ENCODE measurements around the gene DBH. TPM values are rescaled to one million over a fixed set of nuclear protein-coding genes. Genes with fewer than 3 reads are reported as not detected.

DBH gene
- total and polyA plus RNA-seq, 2 donors from 2014 or later = 0.39 TPM; not detected in 1

DNA sequence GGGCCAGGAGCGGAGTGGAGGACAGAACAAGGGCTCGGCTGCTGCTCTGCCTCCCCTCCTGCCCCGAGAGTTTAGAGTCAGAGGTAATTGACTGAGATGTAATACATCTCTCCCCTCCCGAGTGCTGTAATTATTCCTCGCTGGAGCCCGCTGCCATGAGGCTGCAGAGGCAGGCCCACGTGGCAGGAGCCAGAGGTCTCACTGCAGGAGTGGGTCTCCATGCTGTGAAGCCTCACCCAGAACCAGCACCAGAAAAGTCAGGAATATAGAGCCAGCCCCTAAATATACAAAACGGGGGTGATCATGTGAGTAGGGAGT lies 29.5 kb upstream of the DBH start:
- no peak for FAIRE-seq
- H3K27me3 ChIP-seq (ENCODE audit: control insufficient read depth, insufficient read depth, low read length) = peaks cover 2% of the 10 kb centered on the region

DNA sequence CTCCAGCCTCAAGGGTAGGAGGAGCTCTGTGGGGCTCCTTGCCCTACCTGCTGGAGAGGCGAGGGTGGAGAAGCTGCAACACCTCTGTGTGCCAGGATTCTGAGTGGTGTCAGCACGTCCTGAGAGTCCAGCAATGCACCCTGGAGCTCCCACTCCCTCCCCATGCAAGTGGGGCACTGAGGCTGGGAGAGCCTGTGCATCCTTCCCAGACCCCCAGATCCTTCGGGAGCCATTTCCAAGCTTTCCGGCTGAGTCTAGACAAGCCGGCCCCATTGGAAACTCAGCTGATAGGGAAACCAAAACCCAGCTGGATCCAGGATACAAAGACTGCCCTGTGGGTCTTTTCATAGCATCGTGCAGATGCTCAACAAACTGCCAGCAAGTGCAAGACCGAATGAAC lies 28.8 kb upstream of the DBH start:
- Histone ChIP-seq H3K4me3 (ENCODE audit: low read length in 3 of 3) (no peak overlapping the region), H3K4me1 (ENCODE audit: control insufficient read depth in 2 of 3, insufficient read depth in 2 of 3, low read depth in 1 of 3, low read length in 3 of 3) (no peaks in the 10 kb centered on the region), H3K9ac (ENCODE audit: low read length in 3 of 3) (no peak overlapping the region), H3K27me3 (ENCODE audit: control insufficient read depth, insufficient read depth, low read length) (peaks cover 2% of the 10 kb centered on the region), H3K36me3 (ENCODE audit: control insufficient read depth in 2 of 3, insufficient read depth in 3 of 3, low read length in 3 of 3) (no peaks in the 10 kb centered on the region), H3K27ac (ENCODE audit: low read depth in 2 of 2, low read length in 2 of 2) (no peak overlapping the region), H3K9me3 (ENCODE audit: control insufficient read depth in 2 of 3, insufficient read depth in 1 of 3, low read length in 3 of 3) (no peaks in the 10 kb centered on the region)
- TF ChIP-seq, protein P1, sequence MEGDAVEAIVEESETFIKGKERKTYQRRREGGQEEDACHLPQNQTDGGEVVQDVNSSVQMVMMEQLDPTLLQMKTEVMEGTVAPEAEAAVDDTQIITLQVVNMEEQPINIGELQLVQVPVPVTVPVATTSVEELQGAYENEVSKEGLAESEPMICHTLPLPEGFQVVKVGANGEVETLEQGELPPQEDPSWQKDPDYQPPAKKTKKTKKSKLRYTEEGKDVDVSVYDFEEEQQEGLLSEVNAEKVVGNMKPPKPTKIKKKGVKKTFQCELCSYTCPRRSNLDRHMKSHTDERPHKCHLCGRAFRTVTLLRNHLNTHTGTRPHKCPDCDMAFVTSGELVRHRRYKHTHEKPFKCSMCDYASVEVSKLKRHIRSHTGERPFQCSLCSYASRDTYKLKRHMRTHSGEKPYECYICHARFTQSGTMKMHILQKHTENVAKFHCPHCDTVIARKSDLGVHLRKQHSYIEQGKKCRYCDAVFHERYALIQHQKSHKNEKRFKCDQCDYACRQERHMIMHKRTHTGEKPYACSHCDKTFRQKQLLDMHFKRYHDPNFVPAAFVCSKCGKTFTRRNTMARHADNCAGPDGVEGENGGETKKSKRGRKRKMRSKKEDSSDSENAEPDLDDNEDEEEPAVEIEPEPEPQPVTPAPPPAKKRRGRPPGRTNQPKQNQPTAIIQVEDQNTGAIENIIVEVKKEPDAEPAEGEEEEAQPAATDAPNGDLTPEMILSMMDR (IDR thresholded peaks at IDR 0.05; ENCODE audit: borderline replicate concordance, extremely low read depth, insufficient read depth) = no peak
- FAIRE-seq = no peak
- intact Hi-C loops (cut with DNase I) = no loop called here
- DNase-seq = no peak

More for the DNA sequence above, 29.5 kb upstream of the DBH start:
- Histone ChIP-seq H3K4me3 (ENCODE audit: low read length in 3 of 3) (no peak overlapping the region), H3K4me1 (ENCODE audit: control insufficient read depth in 2 of 3, insufficient read depth in 2 of 3, low read depth in 1 of 3, low read length in 3 of 3) (no peaks in the 10 kb centered on the region), H3K9ac (ENCODE audit: low read length in 3 of 3) (no peak overlapping the region), H3K9me3 (ENCODE audit: control insufficient read depth in 2 of 3, insufficient read depth in 1 of 3, low read length in 3 of 3) (no peaks in the 10 kb centered on the region), H3K36me3 (ENCODE audit: control insufficient read depth in 2 of 3, insufficient read depth in 3 of 3, low read length in 3 of 3) (no peaks in the 10 kb centered on the region), H3K27ac (ENCODE audit: low read depth in 2 of 2, low read length in 2 of 2) (no peak overlapping the region)
- TF ChIP-seq, protein P1 (IDR thresholded peaks at IDR 0.05; ENCODE audit: borderline replicate concordance, extremely low read depth, insufficient read depth) = no peak
- peak in 1 of 5 donors; percentile 35 for DNase-seq
- intact Hi-C loops (cut with DNase I) = no loop called here

DNA sequence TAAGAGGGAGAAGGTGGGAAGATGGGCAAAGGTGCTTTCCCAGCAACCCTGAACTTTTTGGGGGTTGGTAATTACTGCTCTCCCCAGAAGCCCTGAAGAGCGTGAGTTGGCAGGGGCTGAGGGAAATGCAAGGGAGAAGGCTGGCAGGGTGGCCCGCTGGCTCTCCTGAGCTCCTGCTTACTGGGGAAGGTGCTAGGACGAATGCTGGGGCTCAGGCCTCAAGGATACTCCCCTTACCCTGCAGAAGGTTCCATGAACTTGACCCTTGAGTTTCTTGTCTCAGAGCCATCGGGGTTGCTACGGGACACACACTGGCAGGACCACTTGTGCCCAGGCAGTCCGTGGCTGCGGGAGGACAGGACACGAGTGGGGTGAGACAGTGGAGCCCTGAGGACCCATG lies 28.2 kb upstream of the DBH start:
- H3K4me3 ChIP-seq (ENCODE audit: low read length in 3 of 3) = no peak overlapping the region
- H3K27me3 ChIP-seq (ENCODE audit: control insufficient read depth, insufficient read depth, low read length) = peaks cover 2% of the 10 kb centered on the region
- DNase-seq (peak in 1 of 5 donors; percentile 49), FAIRE-seq (no peak)
- H3K9me3 ChIP-seq (ENCODE audit: control insufficient read depth in 2 of 3, insufficient read depth in 1 of 3, low read length in 3 of 3) = no peaks in the 10 kb centered on the region
- no peaks in the 10 kb centered on the region for H3K4me1 ChIP-seq (ENCODE audit: control insufficient read depth in 2 of 3, insufficient read depth in 2 of 3, low read depth in 1 of 3, low read length in 3 of 3)
- TF ChIP-seq, protein P1 (IDR thresholded peaks at IDR 0.05; ENCODE audit: borderline replicate concordance, extremely low read depth, insufficient read depth) = no peak
- H3K27ac ChIP-seq (ENCODE audit: low read depth in 2 of 2, low read length in 2 of 2) = no peak overlapping the region
- intact Hi-C loops (cut with DNase I) = no loop called here
- no peak overlapping the region for H3K9ac ChIP-seq (ENCODE audit: low read length in 3 of 3)
- H3K36me3 ChIP-seq (ENCODE audit: control insufficient read depth in 2 of 3, insufficient read depth in 3 of 3, low read length in 3 of 3) = no peaks in the 10 kb centered on the region

DNA sequence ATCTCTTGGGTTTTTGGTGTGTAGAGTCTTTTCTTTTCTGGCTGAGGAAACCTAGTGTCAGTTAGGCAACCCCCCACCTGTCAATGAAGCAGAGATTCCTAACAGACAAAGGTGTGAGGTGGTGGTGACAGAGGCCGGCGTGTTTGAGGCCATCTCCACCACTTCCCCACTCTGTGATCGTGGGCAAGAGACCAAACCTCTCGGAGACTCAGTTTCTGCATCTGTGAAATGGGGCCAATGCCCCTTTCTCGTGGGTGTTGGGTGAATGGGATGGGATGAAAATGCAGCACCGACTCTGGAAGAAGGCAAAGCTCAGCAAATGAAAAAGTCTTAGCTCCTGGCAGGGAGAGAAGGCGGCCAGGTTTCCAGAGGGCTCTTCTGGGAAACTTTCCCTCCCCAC lies 27.8 kb upstream of the DBH start:
- no peak for FAIRE-seq
- TF ChIP-seq, protein P1 (IDR thresholded peaks at IDR 0.05; ENCODE audit: borderline replicate concordance, extremely low read depth, insufficient read depth) = no peak
- no peak for DNase-seq
- Histone ChIP-seq H3K27ac (ENCODE audit: low read depth in 2 of 2, low read length in 2 of 2) (no peak overlapping the region), H3K9me3 (ENCODE audit: control insufficient read depth in 2 of 3, insufficient read depth in 1 of 3, low read length in 3 of 3) (no peaks in the 10 kb centered on the region), H3K4me1 (ENCODE audit: control insufficient read depth in 2 of 3, insufficient read depth in 2 of 3, low read depth in 1 of 3, low read length in 3 of 3) (no peaks in the 10 kb centered on the region), H3K27me3 (ENCODE audit: control insufficient read depth, insufficient read depth, low read length) (peaks cover 2% of the 10 kb centered on the region), H3K9ac (ENCODE audit: low read length in 3 of 3) (no peak overlapping the region), H3K36me3 (ENCODE audit: control insufficient read depth in 2 of 3, insufficient read depth in 3 of 3, low read length in 3 of 3) (no peaks in the 10 kb centered on the region), H3K4me3 (ENCODE audit: low read length in 3 of 3) (no peak overlapping the region)
- intact Hi-C loops (cut with DNase I) = no loop called here

Measured in kidney (tissue), 14 donors.